Measurements from ENCODE around the gene PTX4. TPM values are rescaled to one million over a fixed set of nuclear protein-coding genes. Genes with fewer than 3 reads are reported as not detected.

PTX4 gene
- polyA plus RNA-seq, 1 donor (not counting 4 experiments of a cell fraction or from before 2014, with no cell fraction given), result not detected

DNA sequence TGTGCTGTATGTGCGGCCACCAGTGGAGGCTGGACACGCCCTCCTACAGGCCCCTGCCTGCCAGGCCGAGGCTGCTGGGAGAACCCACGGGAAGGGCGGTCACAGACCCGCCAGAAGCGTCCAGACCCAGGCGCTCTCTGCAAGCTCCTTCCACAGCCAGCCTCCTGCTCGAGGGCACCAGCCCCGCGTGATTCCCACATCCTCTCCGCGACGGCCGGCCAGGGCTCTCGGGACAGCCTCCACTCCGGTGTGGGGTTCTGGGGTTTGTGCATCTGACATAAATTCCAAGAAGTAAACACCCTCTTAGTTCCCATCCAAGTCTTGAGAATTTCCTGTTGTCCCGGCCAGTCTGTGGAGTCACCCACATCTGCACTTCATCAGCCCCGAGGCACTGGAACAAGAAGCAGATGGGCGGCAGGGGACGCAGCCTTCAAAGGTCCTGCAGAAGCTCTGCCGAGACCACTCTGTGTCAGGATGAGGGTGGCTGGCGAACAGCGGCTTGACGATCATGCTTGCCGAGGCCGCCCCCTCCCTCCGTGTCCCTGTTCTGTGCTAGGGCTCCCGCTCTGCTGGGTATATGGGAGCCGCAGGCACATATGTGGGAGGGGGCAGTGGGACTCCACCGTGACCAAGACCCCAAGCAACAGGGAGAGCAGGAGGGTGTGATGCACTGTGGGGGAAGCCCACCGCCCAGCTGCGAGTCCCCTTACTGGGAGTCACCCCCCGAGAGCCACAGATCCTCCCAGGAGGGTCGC, 42.3 kb upstream of the PTX4 start:
- DNase-seq (ENCODE audit: low read depth, low spot score), result no peak
- no peaks in the 10 kb centered on the region for H3K9me3 ChIP-seq (ENCODE audit: control insufficient read depth, low read depth, low read length)
- TF ChIP-seq, protein P1, sequence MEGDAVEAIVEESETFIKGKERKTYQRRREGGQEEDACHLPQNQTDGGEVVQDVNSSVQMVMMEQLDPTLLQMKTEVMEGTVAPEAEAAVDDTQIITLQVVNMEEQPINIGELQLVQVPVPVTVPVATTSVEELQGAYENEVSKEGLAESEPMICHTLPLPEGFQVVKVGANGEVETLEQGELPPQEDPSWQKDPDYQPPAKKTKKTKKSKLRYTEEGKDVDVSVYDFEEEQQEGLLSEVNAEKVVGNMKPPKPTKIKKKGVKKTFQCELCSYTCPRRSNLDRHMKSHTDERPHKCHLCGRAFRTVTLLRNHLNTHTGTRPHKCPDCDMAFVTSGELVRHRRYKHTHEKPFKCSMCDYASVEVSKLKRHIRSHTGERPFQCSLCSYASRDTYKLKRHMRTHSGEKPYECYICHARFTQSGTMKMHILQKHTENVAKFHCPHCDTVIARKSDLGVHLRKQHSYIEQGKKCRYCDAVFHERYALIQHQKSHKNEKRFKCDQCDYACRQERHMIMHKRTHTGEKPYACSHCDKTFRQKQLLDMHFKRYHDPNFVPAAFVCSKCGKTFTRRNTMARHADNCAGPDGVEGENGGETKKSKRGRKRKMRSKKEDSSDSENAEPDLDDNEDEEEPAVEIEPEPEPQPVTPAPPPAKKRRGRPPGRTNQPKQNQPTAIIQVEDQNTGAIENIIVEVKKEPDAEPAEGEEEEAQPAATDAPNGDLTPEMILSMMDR (optimal IDR thresholded peaks at IDR 0.05 in 1 of 3, IDR thresholded peaks at IDR 0.05 in 1 of 3, conservative IDR thresholded peaks at IDR 0.05 in 1 of 3; ENCODE audit: extremely low read depth in 1 of 3, insufficient read depth in 2 of 3, low read length in 3 of 3), result no peak
- no peak for TF ChIP-seq EZH2 (IDR thresholded peaks at IDR 0.05; ENCODE audit: low read length)
- H3K9me1 ChIP-seq (ENCODE audit: control insufficient read depth, extremely low read depth, insufficient read depth, low read length), result no peaks in the 10 kb centered on the region
- H3K4me1 ChIP-seq (ENCODE audit: control insufficient read depth, extremely low read depth, insufficient read depth, low read length), result peaks cover 49% of the 10 kb centered on the region
- dilution Hi-C loops (cut with MboI; ENCODE audit: extremely low pct_ligation_motif_present, low sequenced_read_pairs), result no loop called here
- H3K27ac ChIP-seq (ENCODE audit: control insufficient read depth, insufficient read depth, low read length), result peak overlapping the region; percentile 39
- H3K9ac ChIP-seq (ENCODE audit: control insufficient read depth, extremely low read depth, insufficient read depth, low read length), result peak overlapping the region; percentile 37
- peak overlapping the region; percentile 53 for H2AFZ ChIP-seq (ENCODE audit: control insufficient read depth, low read length)
- H4K20me1 ChIP-seq (ENCODE audit: control insufficient read depth, extremely low read depth, insufficient read depth, low read length), result no peaks in the 10 kb centered on the region
- H3K4me3 ChIP-seq (ENCODE audit: control insufficient read depth in 2 of 3, extremely low read depth in 1 of 3, insufficient read depth in 2 of 3, low read depth in 1 of 3, low read length in 3 of 3), result peak overlapping the region in 1 of 3 experiments; percentile 11
- no peaks in the 10 kb centered on the region for H3K79me2 ChIP-seq (ENCODE audit: control insufficient read depth, insufficient read depth, low read length)
- H3K27me3 ChIP-seq (ENCODE audit: control insufficient read depth, extremely low read depth, insufficient read depth, low read length), result peaks cover 6% of the 10 kb centered on the region
- peak overlapping the region; percentile 75 for H3K4me2 ChIP-seq (ENCODE audit: control insufficient read depth, extremely low read depth, insufficient read depth, low read depth, low read length)
- H3K36me3 ChIP-seq (ENCODE audit: control insufficient read depth in 2 of 2, extremely low read depth in 1 of 2, insufficient read depth in 2 of 2, low read length in 2 of 2), result peaks cover 0 to 1% of the 10 kb centered on the region in 2 experiments
- FAIRE-seq, result peak; percentile 9

DNA sequence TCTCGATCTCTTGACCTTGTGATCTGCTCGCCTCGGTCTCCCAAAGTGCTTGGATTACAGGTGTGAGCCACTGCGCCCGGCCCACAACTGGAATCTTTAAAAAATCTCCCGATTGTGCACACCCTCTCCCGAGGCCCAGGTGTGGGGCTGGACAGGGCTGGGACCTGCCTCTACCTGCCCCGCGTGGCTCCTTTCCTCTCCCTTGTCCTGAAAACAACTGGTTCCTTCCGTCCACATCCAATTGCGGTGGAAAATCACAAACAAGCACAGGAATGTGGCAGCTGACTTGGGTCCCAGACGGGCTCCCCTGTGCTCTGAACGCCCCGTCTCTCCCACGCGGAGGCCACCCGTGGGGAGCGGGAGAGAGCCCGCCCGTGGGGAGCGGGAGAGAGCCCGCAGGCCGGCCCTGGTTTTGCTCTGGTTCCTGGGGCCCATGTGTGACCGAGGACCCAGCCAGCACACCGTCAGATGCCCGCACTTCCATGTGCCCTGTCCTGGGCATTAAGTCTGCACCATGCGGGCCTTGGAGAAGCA, 41.7 kb upstream of the PTX4 start:
- no peak for TF ChIP-seq EZH2 (IDR thresholded peaks at IDR 0.05; ENCODE audit: low read length)
- TF ChIP-seq, protein P1 (optimal IDR thresholded peaks at IDR 0.05 in 1 of 3, IDR thresholded peaks at IDR 0.05 in 1 of 3, conservative IDR thresholded peaks at IDR 0.05 in 1 of 3; ENCODE audit: extremely low read depth in 1 of 3, insufficient read depth in 2 of 3, low read length in 3 of 3), result no peak
- Histone ChIP-seq H3K79me2 (ENCODE audit: control insufficient read depth, insufficient read depth, low read length) (no peaks in the 10 kb centered on the region), H3K9me1 (ENCODE audit: control insufficient read depth, extremely low read depth, insufficient read depth, low read length) (no peaks in the 10 kb centered on the region), H3K4me3 (ENCODE audit: control insufficient read depth in 2 of 3, extremely low read depth in 1 of 3, insufficient read depth in 2 of 3, low read depth in 1 of 3, low read length in 3 of 3) (peak overlapping the region in 1 of 3 experiments; percentile 11), H3K4me2 (ENCODE audit: control insufficient read depth, extremely low read depth, insufficient read depth, low read depth, low read length) (peak overlapping the region; percentile 75), H3K9me3 (ENCODE audit: control insufficient read depth, low read depth, low read length) (no peaks in the 10 kb centered on the region), H3K4me1 (ENCODE audit: control insufficient read depth, extremely low read depth, insufficient read depth, low read length) (peaks cover 49% of the 10 kb centered on the region), H4K20me1 (ENCODE audit: control insufficient read depth, extremely low read depth, insufficient read depth, low read length) (no peaks in the 10 kb centered on the region), H3K36me3 (ENCODE audit: control insufficient read depth in 2 of 2, extremely low read depth in 1 of 2, insufficient read depth in 2 of 2, low read length in 2 of 2) (no peaks in the 10 kb centered on the region), H3K27me3 (ENCODE audit: control insufficient read depth, extremely low read depth, insufficient read depth, low read length) (peaks cover 6% of the 10 kb centered on the region), H2AFZ (ENCODE audit: control insufficient read depth, low read length) (peak overlapping the region; percentile 53), H3K9ac (ENCODE audit: control insufficient read depth, extremely low read depth, insufficient read depth, low read length) (peak overlapping the region; percentile 37), H3K27ac (ENCODE audit: control insufficient read depth, insufficient read depth, low read length) (peak overlapping the region; percentile 39)
- DNase-seq (ENCODE audit: low read depth, low spot score) (peak; percentile 81), FAIRE-seq (peak; percentile 62)
- dilution Hi-C loops (cut with MboI; ENCODE audit: extremely low pct_ligation_motif_present, low sequenced_read_pairs), result no loop called here

All from keratinocyte (primary cell).